COLO668 (cell line): Measurements from ENCODE around the gene CIC.

Source experiments
- DNase-seq: peaks from one replicate; lab custom pipeline; 2025; ENCODE audit not compliant: unreplicated experiment; lab: John Stamatoyannopoulos, UW

Gene CIC

GRCh38 chr19:42268704-42269477 is at the start of gene CIC:
Gene CIC, plus strand, starts transcription at chr19:42269252. Its CDS starts 2,532 bp downstream, at chr19:42271784.
- DNase-seq: peak; percentile 100

- peak; percentile 98 for DNase-seq
These were observed 49.0 kb upstream of the CIC start, which contains the start of gene ZNF526 for GRCh38 chr19:42219812-42220750. Gene ZNF526, plus strand, starts transcription at chr19:42220312. Its CDS starts 4,092 bp downstream, at chr19:42224404.

GRCh38 chr19:42220751-42221097 is 48.3 kb upstream of the CIC start:
- no peak for DNase-seq

- DNase-seq: no peak
These were observed 43.9 kb upstream of the CIC start for GRCh38 chr19:42224940-42225717.

GRCh38 chr19:42225718-42226292 is 43.2 kb upstream of the CIC start:
- DNase-seq: no peak

GRCh38 chr19:42226886-42227285 is 42.2 kb upstream of the CIC start:
- DNase-seq: no peak

- DNase-seq: no peak
These were observed 40.4 kb upstream of the CIC start for GRCh38 chr19:42228641-42229040.

- DNase-seq: no peak
These were observed 39.7 kb upstream of the CIC start for GRCh38 chr19:42229301-42229854.

GRCh38 chr19:42229855-42230351 is 39.1 kb upstream of the CIC start:
- no peak for DNase-seq

GRCh38 chr19:42230571-42230970 is 38.5 kb upstream of the CIC start:
- DNase-seq: no peak

GRCh38 chr19:42232435-42232834 is 36.6 kb upstream of the CIC start:
- no peak for DNase-seq

- peak; percentile 5 for DNase-seq
These were observed 35.9 kb upstream of the CIC start for GRCh38 chr19:42233106-42233505.

GRCh38 chr19:42233678-42234292 is 35.3 kb upstream of the CIC start:
- no peak for DNase-seq

GRCh38 chr19:42234364-42234763 is 34.7 kb upstream of the CIC start:
- DNase-seq: no peak

GRCh38 chr19:42235181-42235580 is 33.9 kb upstream of the CIC start:
- DNase-seq: no peak

- no peak for DNase-seq
These were observed 29.4 kb upstream of the CIC start for GRCh38 chr19:42239544-42240220.

GRCh38 chr19:42241279-42241678 is 27.8 kb upstream of the CIC start:
- DNase-seq: no peak

- no peak for DNase-seq
These were observed 27.0 kb upstream of the CIC start for GRCh38 chr19:42242069-42242511.
